Spleen (tissue), 11 donors: ENCODE data around the gene DNAJC3. TPM values are rescaled to one million over a fixed set of nuclear protein-coding genes. Genes with fewer than 3 reads are reported as not detected.
"Not testable (repeated sequence)": the region's sequence is repeated elsewhere in the genome, so short reads cannot be mapped to it uniquely, and the experiment has no call there.

Source experiments
- DNase-seq: peaks from one replicate; pipeline ENCODE4 v3.0.0-alpha.2; 2020
- H3K27ac ChIP-seq, 8 donors: fragments of 200-600 bp; sonication (generic) in 7 of 8; 1 replicate in 4 of 8; 2 replicates in 4 of 8; pipeline versions ENCODE4 v1.5.0 to v1.8.0; 2016 to 2021; ENCODE audit warnings: inconsistent platforms in 4 of 8, mild to moderate bottlenecking in 4 of 8, moderate library complexity in 1 of 8
- H3K27me3 ChIP-seq, 7 donors: fragments of 200-600 bp; sonication (generic) in 6 of 7; replicated peaks in 1 of 7; 1 replicate in 4 of 7; 2 replicates in 3 of 7; pipeline versions ENCODE4 v1.5.0 to v1.8.0; 2016 to 2021; ENCODE audit warnings: inconsistent platforms in 3 of 7, mild to moderate bottlenecking in 1 of 7
- H3K36me3 ChIP-seq, 6 donors: fragments of 200-600 bp; sonication (generic) in 5 of 6; 1 replicate in 4 of 6; 2 replicates in 2 of 6; pipeline versions ENCODE4 v1.5.0 to v1.8.0; 2016 to 2021; ENCODE audit warnings: inconsistent platforms in 2 of 6
- H3K4me1 ChIP-seq, 6 donors: fragments of 200-600 bp; sonication (generic) in 5 of 6; 1 replicate in 3 of 6; 2 replicates in 3 of 6; pipeline versions ENCODE4 v1.5.0 to v1.8.0; 2016 to 2021; ENCODE audit warnings: inconsistent platforms in 3 of 6
- H3K4me3 ChIP-seq, 8 donors: fragments of 200-600 bp; sonication (generic) in 7 of 8; 1 replicate in 4 of 8; 2 replicates in 4 of 8; pipeline versions ENCODE4 v1.5.0 to v1.8.0; 2016 to 2021; ENCODE audit warnings: inconsistent platforms in 4 of 8, mild to moderate bottlenecking in 4 of 8, moderate library complexity in 2 of 8
- H3K9me3 ChIP-seq, 8 donors: fragments of 200-600 bp; sonication (generic) in 7 of 8; 1 replicate in 4 of 8; 2 replicates in 4 of 8; pipeline versions ENCODE4 v1.5.0 to v1.8.0; 2016 to 2021; ENCODE audit warnings: inconsistent platforms in 4 of 8
- CTCF ChIP-seq, 11 experiments: fragments of 200-600 bp in 7 of 11; fragments of 450-650 bp in 4 of 11; sonication (generic) in 4 of 11; IDR thresholded peaks in 8 of 11; conservative IDR thresholded peaks in 3 of 11; 1 replicate in 7 of 11; 2 replicates in 4 of 11; pipeline versions ENCODE4 v1.4.0 to v1.8.0; 2016 to 2021; ENCODE audit warnings: antibody characterized with exemption in 11 of 11, inconsistent platforms in 4 of 11, mild to moderate bottlenecking in 1 of 11
- POLR2A ChIP-seq, 3 donors: fragments of 450-650 bp; IDR thresholded peaks; one replicate each; pipeline ENCODE4 v1.5.1; 2017; ENCODE audit warnings: antibody characterized with exemption in 3 of 3, mild to moderate bottlenecking in 1 of 3
- POLR2AphosphoS5 ChIP-seq, 3 donors: sonication (generic); formaldehyde crosslinking; IDR thresholded peaks; one replicate each; pipeline ENCODE4 v1.5.1; 2017; ENCODE audit warnings: antibody characterized with exemption in 3 of 3
- WGBS, 5 donors: extraction: QIAGEN DNeasy Blood & Tissue Kit in 3 of 5; methylation state at CpG; one replicate each; pipeline versions ENCODE4 v1.1.5 to v1.1.7; 2013 to 2018; 5-methylcytosine and 5-hydroxymethylcytosine counted together
- intact Hi-C: fragments of 100-400 bp; cut with DNase I; formaldehyde crosslinking; loops from one replicate; pipeline ENCODE4 v1.15.0; 2023; ENCODE audit warnings: low total_unique reads
- polyA plus RNA-seq, 3 donors: library from polyadenylated mRNA; stranded (reverse); fragments of 200-250 nt; gene quantifications; one replicate each; pipeline ENCODE4 v1.2.1, GENCODE V29; 2013
- total RNA-seq, 7 donors: library from RNA; depleted of rRNA in 3 of 7; stranded (reverse); fragments of >200 nt in 3 of 7; fragmentation: NEBNext Ultra II Directional in 4 of 7; extraction: Animal tissue kit (Norgen Biotek cat#: 25700) in 4 of 7; gene quantifications; one replicate each; pipeline versions ENCODE4 v1.1.0 to v1.2.1, GENCODE V29; 2016 to 2021
- donor health status: healthy with polysubstance abuse.
- donor health status: DM: no; HTN: no; CAD: no; lungs with moderate emphysema.
- donor health status: DM: no; HTN: no; CAD: no.
- donor health status: Bipolar disorder and iron deficiency.
- donor health status: healthy.
- donor health status: DM: no; HTN: no; CAD: no.
- donor health status: DM: yes; HTN: yes; CAD: no.

The DNAJC3 gene
- total and polyA plus RNA-seq, 10 donors, result 5.0 to 56.8 (median 45.0) TPM

DNA sequence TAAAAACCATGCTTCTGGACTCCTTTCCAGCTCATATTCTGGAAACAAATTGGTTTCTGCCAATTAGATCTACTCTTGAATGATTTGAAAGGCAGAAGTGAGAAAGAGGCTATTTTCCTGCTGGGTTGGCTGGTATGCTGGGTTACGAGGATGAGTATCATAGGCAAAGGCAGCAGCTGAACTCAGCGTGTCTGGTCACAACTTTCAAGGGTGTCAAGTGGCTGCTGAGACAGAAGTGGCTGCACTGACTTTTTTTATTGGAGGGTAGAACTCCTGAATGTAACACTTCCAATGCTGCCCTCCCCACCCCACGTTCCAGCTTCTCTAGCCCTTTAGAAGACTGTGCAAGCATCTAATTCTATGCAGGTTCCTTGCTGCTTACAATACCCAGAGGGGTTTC, 24.1 kb upstream of the DNAJC3 start:
- WGBS, 5 donors, result 58 to 83% (median 73%) methylated on average over 3 of the region's 3 CpGs
- DNase-seq, result no peak

GRCh38 chr13:95656386-95657015, 20.4 kb upstream of the DNAJC3 start:
- no peak overlapping the region for H3K4me3 ChIP-seq
- 62 to 79% (median 67%) methylated on average over 3 of the region's 3 CpGs for WGBS, 5 donors
- no peaks in the 10 kb centered on the region for H3K36me3 ChIP-seq
- DNase-seq, result no peak
- intact Hi-C loops, result no loop called here
- H3K27me3 ChIP-seq, result no peaks in the 10 kb centered on the region
- no peaks in the 10 kb centered on the region for H3K4me1 ChIP-seq
- TF ChIP-seq CTCF (IDR thresholded peaks at IDR 0.05 in 8 of 11, conservative IDR thresholded peaks at IDR 0.05 in 3 of 11) (no peak), POLR2A (IDR thresholded peaks at IDR 0.05) (no peak), POLR2AphosphoS5 (IDR thresholded peaks at IDR 0.05) (no peak)
- no peak overlapping the region for H3K27ac ChIP-seq
- peaks cover 0 to 10% (median 1%) of the 10 kb centered on the region in 8 donors for H3K9me3 ChIP-seq

More for the DNA sequence above, 24.1 kb upstream of the DNAJC3 start:
- intact Hi-C loops, result no loop called here
- peaks cover 0 to under 1% (median 0%) of the 10 kb centered on the region in 8 donors for H3K9me3 ChIP-seq
- no peaks in the 10 kb centered on the region for H3K27me3 ChIP-seq
- TF ChIP-seq POLR2A (IDR thresholded peaks at IDR 0.05), result no peak
- TF ChIP-seq POLR2AphosphoS5 (IDR thresholded peaks at IDR 0.05), result no peak
- TF ChIP-seq CTCF (IDR thresholded peaks at IDR 0.05 in 8 of 11, conservative IDR thresholded peaks at IDR 0.05 in 3 of 11), result no peak
- H3K27ac ChIP-seq, result no peak overlapping the region
- no peak overlapping the region for H3K4me3 ChIP-seq
- H3K36me3 ChIP-seq, result no peaks in the 10 kb centered on the region
- no peaks in the 10 kb centered on the region for H3K4me1 ChIP-seq

GRCh38 chr13:95659500-95659899, 17.4 kb upstream of the DNAJC3 start:
- no peaks in the 10 kb centered on the region for H3K27me3 ChIP-seq
- no peaks in the 10 kb centered on the region for H3K36me3 ChIP-seq
- intact Hi-C loops, result no loop called here
- no peak for DNase-seq
- no peak overlapping the region for H3K4me3 ChIP-seq
- no peak for TF ChIP-seq CTCF (IDR thresholded peaks at IDR 0.05 in 8 of 11, conservative IDR thresholded peaks at IDR 0.05 in 3 of 11)
- TF ChIP-seq POLR2A (IDR thresholded peaks at IDR 0.05), result no peak
- no peak for TF ChIP-seq POLR2AphosphoS5 (IDR thresholded peaks at IDR 0.05)
- peaks cover 0 to 22% (median 8%) of the 10 kb centered on the region in 8 donors for H3K9me3 ChIP-seq
- H3K4me1 ChIP-seq, result no peaks in the 10 kb centered on the region
- no peak overlapping the region for H3K27ac ChIP-seq

DNA sequence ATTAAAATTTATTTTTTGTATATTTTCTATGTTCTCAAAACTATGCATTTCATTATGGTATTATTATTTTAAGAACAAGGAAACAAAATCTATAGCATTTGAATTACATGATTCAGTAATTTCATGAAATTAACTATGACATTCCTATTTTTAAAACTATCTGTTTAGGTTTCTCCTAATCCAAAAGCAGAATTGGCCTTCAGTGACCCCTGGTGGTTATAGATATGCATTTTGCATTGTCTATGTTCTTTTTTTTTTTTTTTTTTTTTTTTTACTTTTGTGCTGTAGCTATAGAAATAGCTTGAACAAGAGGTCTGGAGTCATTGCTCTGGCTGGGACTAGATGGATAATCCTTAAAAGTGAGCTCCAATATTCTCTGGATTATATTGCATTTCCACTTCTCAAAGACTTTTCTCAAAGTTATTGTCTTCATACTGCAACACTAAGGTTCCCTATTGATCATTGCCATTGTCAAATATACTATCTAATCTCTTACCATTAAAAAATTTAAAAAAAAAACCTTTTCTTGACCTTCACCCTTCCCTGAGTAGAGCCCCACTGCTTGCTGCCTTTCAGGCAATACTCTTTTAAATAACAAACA, 15.9 kb upstream of the DNAJC3 start:
- Histone ChIP-seq H3K36me3 (no peaks in the 10 kb centered on the region), H3K27me3 (no peaks in the 10 kb centered on the region), H3K27ac (no peak overlapping the region), H3K4me3 (no peak overlapping the region), H3K4me1 (no peaks in the 10 kb centered on the region), H3K9me3 (peaks cover 0 to 38% (median 23%) of the 10 kb centered on the region in 8 donors)
- DNase-seq, result no peak
- peak in 8 of 11 experiments; percentile 25 to 58 (median 44) for TF ChIP-seq CTCF (IDR thresholded peaks at IDR 0.05 in 8 of 11, conservative IDR thresholded peaks at IDR 0.05 in 3 of 11)
- TF ChIP-seq POLR2AphosphoS5 (IDR thresholded peaks at IDR 0.05), result no peak
- no peak for TF ChIP-seq POLR2A (IDR thresholded peaks at IDR 0.05)
- intact Hi-C loops, result no loop called here

DNA sequence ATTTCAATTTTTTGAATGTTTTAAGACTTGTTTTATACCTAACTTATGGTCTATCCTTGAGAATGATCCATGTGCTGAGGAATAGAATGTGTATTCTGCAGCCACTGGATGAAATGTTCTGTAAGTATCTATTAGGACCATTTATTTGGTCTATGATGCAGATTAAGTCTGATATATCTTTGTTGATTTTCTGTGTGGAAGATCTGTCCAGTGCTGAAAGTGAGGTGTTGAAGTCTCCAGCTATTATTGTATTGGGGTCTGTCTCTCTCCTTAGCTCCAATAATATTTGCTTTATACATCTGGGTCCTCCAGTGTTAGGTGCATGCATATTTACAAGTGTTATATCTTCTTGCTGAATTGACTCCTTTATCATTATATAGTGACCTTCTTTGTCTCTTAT, 9.7 kb upstream of the DNAJC3 start:
- H3K4me1 ChIP-seq, H3K36me3 ChIP-seq, intact Hi-C loops, H3K27ac ChIP-seq, H3K27me3 ChIP-seq, DNase-seq, H3K4me3 ChIP-seq: not testable (repeated sequence)
- peaks cover 5 to 89% (median 81%) of the 10 kb centered on the region in 8 donors for H3K9me3 ChIP-seq
